HEK293 (cell line): Measurements from ENCODE around the gene RTN4.

Source experiments
- CTCF ChIA-PET: fragments of 350-600 bp; formaldehyde crosslinking; extraction: SDS; loops from one replicate; lab custom pipeline; 2021; ENCODE audit warnings: antibody characterized with exemption; lab: Yijun Ruan, JAX
- POLR2A ChIA-PET: fragments of 300-600 bp; formaldehyde crosslinking; extraction: SDS; loops from one replicate; lab custom pipeline; 2020; ENCODE audit warnings: antibody characterized with exemption, inconsistent platforms; lab: Yijun Ruan, JAX
- H3K27ac ChIP-seq: fragments of 200-500 bp; sonication (Bioruptor generic); 2 replicates; pipeline ENCODE4 v1.5.1; 2014; ENCODE audit warnings: low read depth, low read length, control low read depth, inconsistent platforms; ENCODE audit errors: extremely low read depth
- H3K36me3 ChIP-seq, 2 experiments: fragments of 200-500 bp in 1 of 2; sonication (Bioruptor generic) in 1 of 2; 1 replicate in 1 of 2; 2 replicates in 1 of 2; pipeline ENCODE4 v1.5.1; 2014 to 2017; ENCODE audit warnings: inconsistent platforms in 2 of 2, low read length in 2 of 2; ENCODE audit not compliant: control insufficient read depth in 2 of 2, insufficient read depth in 1 of 2
- H3K4me1 ChIP-seq: fragments of 200-500 bp; sonication (Bioruptor generic); 2 replicates; pipeline ENCODE4 v1.5.1; 2014; ENCODE audit warnings: mild to moderate bottlenecking, low read length, inconsistent platforms; ENCODE audit not compliant: control insufficient read depth, insufficient read depth
- H3K4me3 ChIP-seq: 2 replicates; pipeline ENCODE4 v1.5.1; 2011; ENCODE audit warnings: low read depth, mild to moderate bottlenecking, control low read depth, low read length, moderate library complexity
- H3K9me3 ChIP-seq: fragments of 200-500 bp; sonication (Bioruptor generic); 2 replicates; pipeline ENCODE4 v1.5.1; 2014; ENCODE audit warnings: low read depth, low read length, inconsistent platforms; ENCODE audit not compliant: control insufficient read depth, insufficient read depth
- EGR2 ChIP-seq: fragments of 450-650 bp; formaldehyde crosslinking; IDR thresholded peaks from 2 replicates; pipeline ENCODE4 v1.5.1; 2016; ENCODE audit warnings: low read depth, missing biosample characterization, missing genetic modification characterization
- GFI1B ChIP-seq: fragments of 450-650 bp; formaldehyde crosslinking; IDR thresholded peaks from 2 replicates; pipeline ENCODE4 v1.5.1; 2016; ENCODE audit warnings: missing biosample characterization, missing genetic modification characterization
- KLF7 ChIP-seq: fragments of 450-650 bp; formaldehyde crosslinking; IDR thresholded peaks from 2 replicates; pipeline ENCODE4 v1.5.1; 2016; ENCODE audit warnings: missing biosample characterization, missing genetic modification characterization, borderline replicate concordance
- PRDM10 ChIP-seq: fragments of 450-650 bp; formaldehyde crosslinking; IDR thresholded peaks from 2 replicates; pipeline ENCODE4 v1.5.1; 2016; ENCODE audit warnings: missing biosample characterization, missing genetic modification characterization
- RBAK ChIP-seq: fragments of 450-650 bp; formaldehyde crosslinking; IDR thresholded peaks from 2 replicates; pipeline ENCODE4 v1.5.1; 2016; ENCODE audit warnings: missing biosample characterization, missing genetic modification characterization
- ZBTB26 ChIP-seq: fragments of 450-650 bp; formaldehyde crosslinking; optimal IDR thresholded peaks from 2 replicates; pipeline ENCODE3; 2016; ENCODE audit warnings: missing biosample characterization, mild to moderate bottlenecking, missing genetic modification characterization
- ZBTB6 ChIP-seq: fragments of 450-650 bp; formaldehyde crosslinking; IDR thresholded peaks from 2 replicates; pipeline ENCODE4 v1.5.1; 2017; ENCODE audit warnings: missing biosample characterization, missing genetic modification characterization
- ZNF146 ChIP-seq: fragments of 450-650 bp; formaldehyde crosslinking; IDR thresholded peaks from 2 replicates; pipeline ENCODE4 v1.5.1; 2016; ENCODE audit warnings: missing biosample characterization, missing genetic modification characterization
- ZNF169 ChIP-seq: fragments of 450-650 bp; formaldehyde crosslinking; IDR thresholded peaks from 2 replicates; pipeline ENCODE4 v1.5.1; 2016; ENCODE audit warnings: missing biosample characterization, missing genetic modification characterization
- ZNF174 ChIP-seq: fragments of 450-650 bp; formaldehyde crosslinking; IDR thresholded peaks from 2 replicates; pipeline ENCODE4 v1.5.0; 2017; ENCODE audit warnings: missing biosample characterization, mild to moderate bottlenecking, missing genetic modification characterization
- ZNF2 ChIP-seq: fragments of 450-650 bp; formaldehyde crosslinking; IDR thresholded peaks from 2 replicates; pipeline ENCODE4 v1.5.1; 2016; ENCODE audit warnings: missing biosample characterization, missing genetic modification characterization
- ZNF324 ChIP-seq: fragments of 450-650 bp; formaldehyde crosslinking; IDR thresholded peaks from 2 replicates; pipeline ENCODE4 v1.5.1; 2016; ENCODE audit warnings: missing biosample characterization, missing genetic modification characterization
- ZNF37A ChIP-seq: fragments of 450-650 bp; IDR thresholded peaks from 2 replicates; pipeline ENCODE4 v1.5.1; 2018; ENCODE audit warnings: missing biosample characterization, missing genetic modification characterization
- ZNF391 ChIP-seq: fragments of 450-650 bp; formaldehyde crosslinking; IDR thresholded peaks from 2 replicates; pipeline ENCODE4 v1.5.1; 2016; ENCODE audit warnings: low read depth, missing biosample characterization, missing genetic modification characterization, borderline replicate concordance
- ZNF501 ChIP-seq: fragments of 450-650 bp; formaldehyde crosslinking; IDR thresholded peaks from 2 replicates; pipeline ENCODE4 v1.5.1; 2016; ENCODE audit warnings: missing biosample characterization, missing genetic modification characterization
- ZNF529 ChIP-seq: fragments of 450-650 bp; formaldehyde crosslinking; IDR thresholded peaks from 2 replicates; pipeline ENCODE4 v1.5.1; 2017; ENCODE audit warnings: missing genetic modification characterization, missing biosample characterization; ENCODE audit not compliant: insufficient replicate concordance
- TF ChIP-seq, protein P1 (sequence below): fragments of 450-650 bp; formaldehyde crosslinking; IDR thresholded peaks from 2 replicates; pipeline ENCODE4 v1.5.1; 2016; ENCODE audit warnings: missing biosample characterization, missing genetic modification characterization
- TF ChIP-seq, protein P2 (sequence below): fragments of 450-650 bp; formaldehyde crosslinking; IDR thresholded peaks from 2 replicates; pipeline ENCODE4 v1.5.0; 2017; ENCODE audit warnings: missing biosample characterization, missing genetic modification characterization, borderline replicate concordance

Gene RTN4

DNA sequence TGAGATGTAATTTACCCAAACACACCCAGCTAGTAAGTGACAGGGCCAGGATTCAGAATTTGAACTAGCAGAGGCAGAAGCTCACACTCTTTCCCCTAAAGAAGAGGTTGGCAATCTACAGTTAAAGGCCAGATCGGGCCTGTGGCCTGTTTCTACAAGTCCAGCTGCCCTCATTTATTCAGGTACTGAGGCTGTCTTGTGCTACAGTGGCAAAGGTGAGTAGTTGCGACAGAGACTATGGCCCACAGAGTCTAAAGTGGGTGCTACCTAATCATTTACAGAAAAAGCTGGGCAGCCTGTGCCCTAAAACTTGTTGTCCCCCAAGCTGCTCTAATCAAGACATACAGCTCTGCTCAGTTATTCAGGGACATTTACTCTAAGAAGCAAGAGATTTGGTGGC, 86.8 kb downstream of the RTN4 start:
- no peak for TF ChIP-seq ZNF146
- TF ChIP-seq ZNF324 (tag by site-specific recombination), result no peak
- TF ChIP-seq ZNF169, result no peak
- no peak for TF ChIP-seq ZBTB6
- no peak for TF ChIP-seq ZNF529 (tag by site-specific recombination)
- no peak for TF ChIP-seq ZNF501 (tag by site-specific recombination)
- TF ChIP-seq ZNF174 (tag by site-specific recombination), result no peak
- TF ChIP-seq, protein P1, sequence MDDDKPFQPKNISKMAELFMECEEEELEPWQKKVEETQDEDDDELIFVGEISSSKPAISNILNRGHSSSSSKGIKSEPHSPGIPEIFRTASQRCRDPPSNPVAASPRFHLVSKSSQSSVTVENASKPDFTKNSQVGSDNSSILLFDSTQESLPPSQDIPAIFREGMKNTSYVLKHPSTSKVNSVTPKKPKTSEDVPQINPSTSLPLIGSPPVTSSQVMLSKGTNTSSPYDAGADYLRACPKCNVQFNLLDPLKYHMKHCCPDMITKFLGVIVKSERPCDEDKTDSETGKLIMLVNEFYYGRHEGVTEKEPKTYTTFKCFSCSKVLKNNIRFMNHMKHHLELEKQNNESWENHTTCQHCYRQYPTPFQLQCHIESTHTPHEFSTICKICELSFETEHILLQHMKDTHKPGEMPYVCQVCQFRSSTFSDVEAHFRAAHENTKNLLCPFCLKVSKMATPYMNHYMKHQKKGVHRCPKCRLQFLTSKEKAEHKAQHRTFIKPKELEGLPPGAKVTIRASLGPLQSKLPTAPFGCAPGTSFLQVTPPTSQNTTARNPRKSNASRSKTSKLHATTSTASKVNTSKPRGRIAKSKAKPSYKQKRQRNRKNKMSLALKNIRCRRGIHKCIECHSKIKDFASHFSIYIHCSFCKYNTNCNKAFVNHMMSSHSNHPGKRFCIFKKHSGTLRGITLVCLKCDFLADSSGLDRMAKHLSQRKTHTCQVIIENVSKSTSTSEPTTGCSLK (tag by site-specific recombination), result no peak
- no peak for TF ChIP-seq ZNF37A
- no peak for TF ChIP-seq ZBTB26 (tag by site-specific recombination)
- no peak for TF ChIP-seq RBAK
- TF ChIP-seq, protein P2, sequence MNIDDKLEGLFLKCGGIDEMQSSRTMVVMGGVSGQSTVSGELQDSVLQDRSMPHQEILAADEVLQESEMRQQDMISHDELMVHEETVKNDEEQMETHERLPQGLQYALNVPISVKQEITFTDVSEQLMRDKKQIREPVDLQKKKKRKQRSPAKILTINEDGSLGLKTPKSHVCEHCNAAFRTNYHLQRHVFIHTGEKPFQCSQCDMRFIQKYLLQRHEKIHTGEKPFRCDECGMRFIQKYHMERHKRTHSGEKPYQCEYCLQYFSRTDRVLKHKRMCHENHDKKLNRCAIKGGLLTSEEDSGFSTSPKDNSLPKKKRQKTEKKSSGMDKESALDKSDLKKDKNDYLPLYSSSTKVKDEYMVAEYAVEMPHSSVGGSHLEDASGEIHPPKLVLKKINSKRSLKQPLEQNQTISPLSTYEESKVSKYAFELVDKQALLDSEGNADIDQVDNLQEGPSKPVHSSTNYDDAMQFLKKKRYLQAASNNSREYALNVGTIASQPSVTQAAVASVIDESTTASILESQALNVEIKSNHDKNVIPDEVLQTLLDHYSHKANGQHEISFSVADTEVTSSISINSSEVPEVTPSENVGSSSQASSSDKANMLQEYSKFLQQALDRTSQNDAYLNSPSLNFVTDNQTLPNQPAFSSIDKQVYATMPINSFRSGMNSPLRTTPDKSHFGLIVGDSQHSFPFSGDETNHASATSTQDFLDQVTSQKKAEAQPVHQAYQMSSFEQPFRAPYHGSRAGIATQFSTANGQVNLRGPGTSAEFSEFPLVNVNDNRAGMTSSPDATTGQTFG, result no peak
- TF ChIP-seq ZNF2 (tag by site-specific recombination), result no peak
- TF ChIP-seq KLF7 (tag by site-specific recombination), result no peak
- no peak for TF ChIP-seq ZNF391 (tag by site-specific recombination)
- no peak for TF ChIP-seq PRDM10
- TF ChIP-seq EGR2 (tag by site-specific recombination), result no peak
- no peak for TF ChIP-seq GFI1B (tag by site-specific recombination)
- TF ChIP-seq, all 188 proteins: peak for 0
- ChIA-PET POLR2A (no interaction called here), CTCF (no interaction called here)
- Histone ChIP-seq H3K9me3 (no peaks in the 10 kb centered on the region), H3K36me3 (peaks cover 0 to under 1% of the 10 kb centered on the region in 2 experiments; a peak in 1 of 3 replicates), H3K4me1 (no peaks in the 10 kb centered on the region), H3K4me3 (no peak overlapping the region), H3K27ac (no peak overlapping the region)
